ENCODE data around the gene KATNAL1. TPM values are rescaled to one million over a fixed set of nuclear protein-coding genes. Genes with fewer than 3 reads are reported as not detected.

The KATNAL1 gene
- total RNA-seq, 4 donors from 2014 or later: 4.4 to 9.8 (median 6.7) TPM

GRCh38 chr13:30156826-30157615, 150.3 kb downstream of the KATNAL1 start:
- H3K4me1 ChIP-seq: no peaks in the 10 kb centered on the region
- H3K27me3 ChIP-seq: peaks cover 3% of the 10 kb centered on the region
- H3K9me3 ChIP-seq: no peaks in the 10 kb centered on the region
- DNase-seq: no peak
- intact Hi-C loops (cut with DNase I; ENCODE audit: low total_unique reads): no loop called here
- H3K4me3 ChIP-seq: no peak overlapping the region
- in situ Hi-C loops (cut with MboI; ENCODE audit: low pct_ligation_motif_present in 1 of 4, low pct_unique_long_range_greater_than_20kb in 1 of 4, low sequenced_read_pairs in 3 of 4): no loop called here
- TF ChIP-seq EP300 (IDR thresholded peaks at IDR 0.05; ENCODE audit: low read depth) (no peak), CTCF (IDR thresholded peaks at IDR 0.05) (no peak), POLR2AphosphoS5 (IDR thresholded peaks at IDR 0.05) (no peak), POLR2A (IDR thresholded peaks at IDR 0.05) (no peak)
- H3K27ac ChIP-seq: no peak overlapping the region
- H3K36me3 ChIP-seq: no peaks in the 10 kb centered on the region
- 91% methylated on average over 17 of the region's 17 CpGs; no CpG with 5 or more reads in 1 of the 2 donors for WGBS, 2 donors (ENCODE audit: low coverage in 1 of 2)

GRCh38 chr13:30156270-30156669, 151.1 kb downstream of the KATNAL1 start:
- Histone ChIP-seq H3K36me3 (no peaks in the 10 kb centered on the region), H3K4me1 (no peaks in the 10 kb centered on the region), H3K9me3 (no peaks in the 10 kb centered on the region), H3K27me3 (peaks cover 3% of the 10 kb centered on the region), H3K27ac (no peak overlapping the region), H3K4me3 (no peak overlapping the region)
- in situ Hi-C loops (cut with MboI; ENCODE audit: low pct_ligation_motif_present in 1 of 4, low pct_unique_long_range_greater_than_20kb in 1 of 4, low sequenced_read_pairs in 3 of 4) (no loop called here), intact Hi-C loops (cut with DNase I; ENCODE audit: low total_unique reads) (no loop called here)
- WGBS, 2 donors (ENCODE audit: low coverage in 1 of 2): 62 to 64% methylated on average over 3 to 6 of the region's 6 CpGs
- DNase-seq: no peak
- no peak for TF ChIP-seq CTCF (IDR thresholded peaks at IDR 0.05)
- TF ChIP-seq POLR2AphosphoS5 (IDR thresholded peaks at IDR 0.05): no peak
- no peak for TF ChIP-seq EP300 (IDR thresholded peaks at IDR 0.05; ENCODE audit: low read depth)
- TF ChIP-seq POLR2A (IDR thresholded peaks at IDR 0.05): no peak

- WGBS, 2 donors (ENCODE audit: low coverage in 1 of 2): 96% methylated on average over 10 of the region's 10 CpGs; no CpG with 5 or more reads in 1 of the 2 donors
- H3K4me3 ChIP-seq: no peak overlapping the region
- H3K27me3 ChIP-seq: peaks cover 3% of the 10 kb centered on the region
- H3K9me3 ChIP-seq: no peaks in the 10 kb centered on the region
- no peaks in the 10 kb centered on the region for H3K36me3 ChIP-seq
- H3K27ac ChIP-seq: no peak overlapping the region
- H3K4me1 ChIP-seq: no peaks in the 10 kb centered on the region
- intact Hi-C loops (cut with DNase I; ENCODE audit: low total_unique reads): no loop called here
- no peak for TF ChIP-seq CTCF (IDR thresholded peaks at IDR 0.05)
- no peak for TF ChIP-seq POLR2AphosphoS5 (IDR thresholded peaks at IDR 0.05)
- TF ChIP-seq POLR2A (IDR thresholded peaks at IDR 0.05): no peak
- TF ChIP-seq EP300 (IDR thresholded peaks at IDR 0.05; ENCODE audit: low read depth): no peak
- no peak for DNase-seq
- in situ Hi-C loops (cut with MboI; ENCODE audit: low pct_ligation_motif_present in 1 of 4, low pct_unique_long_range_greater_than_20kb in 1 of 4, low sequenced_read_pairs in 3 of 4): no loop called here
Observed at GRCh38 chr13:30154931-30155330, 152.4 kb downstream of the KATNAL1 start.

- no peak for TF ChIP-seq POLR2A (IDR thresholded peaks at IDR 0.05)
- no peak for TF ChIP-seq CTCF (IDR thresholded peaks at IDR 0.05)
- TF ChIP-seq POLR2AphosphoS5 (IDR thresholded peaks at IDR 0.05): no peak
- no peak for TF ChIP-seq EP300 (IDR thresholded peaks at IDR 0.05; ENCODE audit: low read depth)
- Histone ChIP-seq H3K4me3 (no peak overlapping the region), H3K9me3 (no peaks in the 10 kb centered on the region), H3K36me3 (no peaks in the 10 kb centered on the region), H3K4me1 (no peaks in the 10 kb centered on the region), H3K27ac (no peak overlapping the region), H3K27me3 (peaks cover 3% of the 10 kb centered on the region)
- 90 to 95% methylated on average over 5 to 20 of the region's 20 CpGs for WGBS, 2 donors (ENCODE audit: low coverage in 1 of 2)
- intact Hi-C loops (cut with DNase I; ENCODE audit: low total_unique reads): no loop called here
- in situ Hi-C loops (cut with MboI; ENCODE audit: low pct_ligation_motif_present in 1 of 4, low pct_unique_long_range_greater_than_20kb in 1 of 4, low sequenced_read_pairs in 3 of 4): no loop called here
- DNase-seq: no peak
Observed at GRCh38 chr13:30154531-30154930, 152.8 kb downstream of the KATNAL1 start.

Measured in transverse colon (tissue), 4 donors.